GM18499 (cell line): Measurements from ENCODE around the gene C1QL1.

Experiments
- ATAC-seq: cut with Tn5 transposase; IDR thresholded peaks from one replicate; pipeline ENCODE4 v1.9.1; 2021; ENCODE audit warnings: moderate number of reproducible peaks; ENCODE audit not compliant: insufficient read depth, unreplicated experiment

Gene C1QL1

DNA sequence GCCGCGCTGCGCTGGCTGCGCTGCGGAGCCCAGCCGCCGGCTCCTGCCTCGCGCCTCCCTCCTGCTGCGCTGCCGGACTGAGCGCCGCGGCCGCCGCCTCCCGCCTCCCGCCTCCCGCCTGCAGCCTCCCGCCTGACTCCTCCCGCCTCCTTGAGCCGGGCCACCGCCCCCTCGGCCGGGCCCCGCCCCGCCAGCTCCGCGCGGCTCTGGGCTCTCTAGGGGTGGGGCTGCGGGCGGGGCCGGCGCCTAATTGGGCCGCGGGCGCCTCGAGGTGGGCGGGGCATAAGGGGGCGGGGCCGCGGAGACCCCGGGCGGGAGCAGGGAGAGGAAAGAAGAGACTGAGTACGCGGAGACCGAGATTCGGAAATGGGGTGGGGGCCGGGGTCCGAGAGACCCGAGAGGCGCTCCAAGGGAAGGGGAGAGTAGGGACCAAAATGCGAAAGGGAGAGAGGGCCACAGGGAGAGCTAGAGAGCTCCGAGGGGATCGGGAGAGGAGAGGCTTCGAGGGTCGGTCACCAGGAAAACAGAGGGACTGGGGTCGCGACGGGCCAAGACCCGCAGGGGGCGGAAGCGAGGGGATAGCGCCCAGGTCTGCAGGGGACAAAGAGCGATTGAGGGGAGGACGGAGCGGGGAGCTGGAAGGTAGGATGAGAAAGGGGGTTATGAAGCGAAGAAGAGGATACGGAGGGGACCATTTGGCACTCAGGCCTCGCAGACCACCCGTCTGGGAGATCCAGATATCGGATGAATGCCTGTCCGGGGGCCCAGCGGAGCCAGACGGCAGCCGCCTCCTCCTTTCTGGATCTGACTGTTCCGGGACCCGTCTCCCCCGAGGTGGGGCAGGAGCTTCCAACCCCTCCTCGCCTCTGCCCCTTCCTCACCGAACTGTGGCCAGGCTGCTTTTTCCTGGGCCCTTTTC lies at the start of gene C1QL1:
Gene C1QL1, minus strand, starts transcription at position 79 of the 919 bp plus-strand sequence. CDS start 255 bp downstream, outside the sequence.
- ATAC-seq = no peak

DNA sequence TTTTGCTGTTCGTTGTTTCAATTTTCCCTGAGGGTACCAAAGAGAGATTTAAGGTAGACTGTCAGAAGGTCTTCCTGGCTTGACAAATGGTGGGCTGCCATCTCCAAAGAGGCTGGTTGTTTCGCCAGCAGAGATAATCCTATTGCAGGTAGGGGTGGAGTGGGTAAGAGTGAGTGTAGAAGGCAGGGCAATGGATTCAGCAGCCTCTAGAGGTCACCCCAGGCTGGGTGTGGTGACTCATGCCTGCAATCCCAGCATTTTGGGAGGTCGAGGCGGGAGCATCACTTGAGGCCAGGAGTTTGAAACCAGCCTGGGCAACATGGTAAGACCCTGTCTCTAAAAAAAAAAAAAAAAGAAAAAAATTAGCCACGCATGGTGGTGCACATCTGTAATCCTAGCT lies 48.7 kb upstream of the C1QL1 start:
- no peak for ATAC-seq

DNA sequence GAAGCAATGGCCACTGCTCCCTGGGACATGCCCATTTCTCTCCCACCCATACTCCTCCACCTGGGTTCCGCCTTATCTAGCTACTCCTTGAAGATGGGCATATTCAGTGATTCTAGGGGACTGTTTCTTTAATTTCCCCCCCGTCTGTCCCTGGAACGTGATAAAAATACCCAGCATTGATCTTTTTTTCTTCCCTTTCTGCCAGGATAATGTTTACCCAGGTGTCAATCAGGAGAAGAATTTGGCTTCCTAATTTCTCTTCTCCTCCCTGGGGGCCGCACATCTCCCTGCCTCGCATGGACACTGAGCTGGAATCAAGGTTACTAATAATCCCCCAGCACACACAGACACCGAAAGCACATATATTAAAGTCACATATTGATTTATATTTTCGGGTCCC lies 48.1 kb upstream of the C1QL1 start:
- ATAC-seq = no peak

DNA sequence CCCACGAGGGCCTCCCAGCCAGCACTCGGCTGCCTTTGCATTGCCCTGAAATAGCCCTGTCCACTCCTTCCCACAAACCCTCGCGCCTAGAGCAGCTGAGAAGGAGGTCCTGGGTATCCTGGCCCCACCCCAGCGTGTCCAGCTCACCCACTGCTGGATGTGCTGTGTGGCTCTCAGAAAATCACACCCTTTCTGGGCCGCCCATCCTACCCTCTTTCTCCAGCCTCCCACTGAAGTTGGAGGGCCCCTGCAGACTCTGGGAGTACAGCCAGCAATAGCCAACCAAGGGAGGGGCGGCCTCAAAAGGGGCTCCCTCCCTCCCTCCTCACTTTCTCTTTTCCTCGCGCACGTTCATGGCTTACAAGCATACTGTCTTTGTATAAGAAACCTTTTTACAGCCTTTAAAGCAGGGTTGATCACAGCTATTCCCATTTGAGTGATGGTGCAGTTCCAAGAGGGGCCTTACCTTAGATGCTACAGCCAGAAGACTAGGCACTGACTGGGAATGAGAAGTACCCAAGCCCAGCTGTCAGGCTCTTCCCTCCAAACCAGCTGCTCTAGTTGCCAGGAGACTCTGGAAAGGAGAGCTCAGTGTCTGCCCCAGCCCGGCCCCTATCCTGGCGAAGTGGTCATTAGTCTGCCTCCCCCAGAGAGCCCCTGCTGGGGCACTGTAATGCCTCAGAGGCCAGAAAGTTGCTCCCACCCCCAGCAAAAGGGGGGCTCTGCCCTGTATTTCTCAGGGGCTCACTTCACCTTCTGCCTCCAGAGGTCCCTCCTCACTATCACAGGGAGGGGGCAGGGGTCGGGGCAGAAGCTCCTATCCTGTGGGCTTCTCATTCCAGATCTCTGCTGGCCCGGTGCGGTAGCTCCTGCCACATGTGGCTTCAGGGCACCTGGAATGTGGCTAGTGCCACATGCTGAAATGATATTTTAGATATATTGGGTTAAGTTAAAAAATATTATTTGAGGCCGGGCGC lies 45.2 kb upstream of the C1QL1 start:
- ATAC-seq = no peak

DNA sequence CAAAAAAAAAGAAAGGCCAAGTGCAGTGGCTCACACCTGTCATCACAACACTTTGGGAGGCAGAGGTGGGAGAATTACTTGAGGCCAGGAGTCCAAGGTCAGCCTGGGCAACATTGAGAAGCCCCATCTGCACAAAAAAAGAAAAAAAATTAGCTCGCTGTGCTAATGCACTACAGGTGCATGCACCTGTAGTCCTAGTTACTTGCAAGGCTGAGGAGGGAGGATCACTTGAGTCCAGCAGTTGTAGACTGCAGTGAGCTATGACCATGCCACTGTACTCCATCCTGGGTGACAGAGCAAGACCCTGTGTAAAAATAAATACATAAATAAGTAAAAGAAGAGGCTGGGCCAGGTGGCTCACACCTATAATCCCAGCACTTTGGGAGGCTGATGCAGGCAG lies 43.7 kb upstream of the C1QL1 start:
- no peak for ATAC-seq

DNA sequence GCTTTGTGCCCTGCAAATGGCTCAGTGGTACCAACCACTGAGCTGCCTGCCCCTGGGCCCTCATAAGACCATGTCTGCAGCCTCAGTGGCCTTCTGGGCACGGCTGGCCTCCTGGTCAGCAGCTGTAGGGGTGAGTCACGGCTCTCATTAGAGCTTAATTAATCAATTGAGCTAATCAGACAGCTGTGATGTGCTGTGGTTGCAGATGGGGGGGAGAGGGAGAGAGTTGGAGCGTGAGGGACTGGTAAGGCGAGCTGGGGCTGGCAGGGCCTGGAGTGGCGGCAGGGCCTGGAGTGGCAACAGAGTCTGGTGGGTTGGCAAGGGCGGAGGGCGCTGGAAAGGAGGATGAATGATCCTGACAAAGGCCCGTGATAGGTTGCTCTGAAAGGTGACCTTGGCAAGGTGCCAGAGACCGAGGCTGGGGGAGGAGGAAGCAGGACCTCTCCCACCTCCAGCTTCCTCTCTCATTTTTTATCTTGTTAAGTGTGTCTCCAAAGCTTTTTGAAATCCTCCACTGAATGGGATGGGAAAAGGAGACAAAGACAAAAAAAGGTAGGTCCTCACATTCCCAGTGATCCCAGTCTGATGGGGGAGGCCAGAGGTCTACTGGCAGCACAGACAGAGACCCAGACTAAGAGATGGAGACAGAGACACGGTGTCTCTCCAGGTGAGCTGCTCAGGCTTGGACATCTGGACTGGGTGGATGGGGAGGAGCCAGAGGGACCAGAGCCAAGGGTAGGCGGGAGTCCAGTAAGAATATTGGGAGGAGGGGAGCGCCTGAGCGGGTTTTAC lies 41.8 kb upstream of the C1QL1 start:
- ATAC-seq = no peak

DNA sequence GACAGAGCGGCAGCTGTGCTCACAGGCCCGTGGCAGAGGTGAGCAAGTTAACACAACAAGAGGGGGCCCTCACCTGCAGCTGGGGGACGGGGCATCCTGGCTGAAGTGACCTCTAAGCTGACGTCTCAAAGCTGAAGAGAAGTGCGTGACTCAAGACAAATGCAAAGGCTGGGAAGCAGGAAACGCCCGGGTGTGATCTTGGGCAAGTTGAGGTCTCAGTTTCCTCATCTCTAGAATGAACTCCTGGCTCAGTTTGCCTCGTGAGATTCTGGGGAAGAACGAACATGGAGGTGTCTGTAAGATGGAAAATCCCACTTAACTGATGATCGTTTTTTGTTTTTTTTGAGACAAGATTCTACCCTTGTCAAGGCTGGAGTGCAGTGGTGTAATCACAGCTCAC lies 40.1 kb upstream of the C1QL1 start:
- ATAC-seq = no peak

DNA sequence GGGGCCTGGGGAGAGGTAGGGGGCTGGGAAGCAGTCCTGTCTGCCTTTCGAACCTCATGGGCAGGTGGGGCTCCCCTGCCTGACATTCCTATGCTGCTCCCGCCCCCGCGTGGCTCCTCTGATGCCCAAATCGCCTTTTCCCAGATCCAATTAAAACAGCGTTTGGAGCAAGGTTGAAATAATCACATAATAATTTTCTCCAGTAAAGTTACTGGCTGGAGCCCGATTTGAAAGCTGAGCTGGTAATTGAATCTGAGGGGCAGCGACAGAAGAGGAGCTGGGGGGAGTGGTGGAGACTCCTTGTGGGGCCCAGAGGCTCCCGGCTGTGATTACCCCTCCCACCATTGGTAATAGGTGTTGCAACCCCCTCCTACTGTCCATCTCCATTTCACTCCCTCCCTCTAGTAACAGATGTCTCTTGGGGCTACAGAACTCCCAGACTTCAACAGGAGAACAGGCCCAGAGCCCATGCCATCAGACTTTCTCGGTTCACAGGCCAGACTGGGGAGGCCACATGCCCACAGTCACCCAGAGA lies 38.9 kb upstream of the C1QL1 start:
- no peak for ATAC-seq

DNA sequence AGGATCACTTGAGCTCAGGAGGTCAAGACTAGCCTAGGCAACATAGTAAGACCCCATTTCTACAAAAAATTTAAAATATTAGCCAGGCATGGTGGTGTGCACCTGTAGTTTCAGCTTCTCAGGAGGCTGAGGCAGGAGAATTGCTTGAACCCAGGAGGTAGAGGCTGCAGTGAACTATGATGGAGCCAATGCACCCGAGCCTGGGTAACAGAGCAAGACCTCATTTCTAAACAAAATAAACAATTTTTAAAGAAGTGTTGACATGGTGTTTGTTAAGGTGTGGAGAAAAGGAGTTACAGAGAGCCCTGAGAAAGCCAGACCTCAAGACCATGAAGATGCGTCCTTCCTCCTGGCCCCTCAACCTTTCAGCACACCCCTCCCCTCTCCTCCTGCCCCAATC lies 37.6 kb upstream of the C1QL1 start:
- ATAC-seq = no peak

DNA sequence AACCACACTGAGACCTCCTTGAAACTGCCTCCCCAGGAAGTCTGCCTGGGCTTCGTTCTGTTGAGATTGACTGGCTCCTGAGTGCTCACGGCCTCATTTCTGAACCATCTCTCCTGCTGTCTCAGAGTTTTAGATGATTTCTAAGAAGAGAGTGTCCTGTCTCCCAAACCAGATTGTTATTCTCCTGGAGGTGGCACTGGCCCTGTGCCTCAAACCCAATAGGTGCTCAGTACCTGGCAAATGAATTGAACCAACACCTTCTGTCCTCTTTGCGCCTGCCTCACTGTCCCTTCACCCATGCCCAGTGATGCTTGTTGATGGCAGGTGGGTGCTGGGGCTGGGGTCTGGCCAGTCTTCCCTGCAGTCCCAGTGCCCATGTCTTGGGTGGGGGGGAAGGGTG lies 36.3 kb upstream of the C1QL1 start:
- ATAC-seq = no peak

DNA sequence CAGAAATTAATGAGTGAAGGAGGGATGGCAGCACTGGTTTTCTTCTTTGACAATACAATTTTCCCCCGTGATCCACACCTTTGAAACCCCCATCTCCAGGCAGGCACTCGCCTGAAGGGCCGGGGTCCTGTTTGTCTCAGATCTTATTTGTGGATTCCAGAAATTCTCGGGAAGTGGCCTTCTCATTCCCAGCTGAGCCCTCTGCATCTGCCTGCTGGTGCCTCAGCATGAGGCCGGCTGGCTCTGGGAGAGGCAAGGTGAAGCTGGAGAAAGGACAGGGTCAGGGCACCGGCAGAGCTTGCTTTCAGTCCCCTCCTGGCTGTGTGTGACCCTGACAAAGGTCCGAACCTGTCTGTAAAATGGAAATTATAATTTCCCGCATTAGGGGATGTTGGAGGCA lies 35.8 kb upstream of the C1QL1 start:
- ATAC-seq = no peak

DNA sequence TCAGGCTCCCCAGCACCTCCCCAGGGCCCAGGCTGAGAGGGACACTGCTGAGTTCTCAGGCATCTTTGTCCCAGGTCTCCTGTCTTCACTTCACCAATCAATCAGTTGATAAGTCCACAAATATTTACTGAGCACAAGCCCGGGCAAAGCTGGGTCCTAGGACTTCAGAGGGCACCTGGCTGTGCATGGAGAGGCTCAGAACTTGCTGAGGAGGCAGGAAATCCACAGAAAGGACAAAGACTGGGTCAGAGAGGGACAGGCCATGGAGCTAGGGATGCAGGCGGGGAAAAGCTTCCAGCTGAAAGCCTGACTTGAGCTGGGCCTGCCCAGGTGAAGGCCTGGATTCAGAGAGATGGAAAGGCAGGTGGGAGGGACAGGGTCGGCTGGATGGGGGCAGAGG lies 33.2 kb upstream of the C1QL1 start:
- no peak for ATAC-seq

DNA sequence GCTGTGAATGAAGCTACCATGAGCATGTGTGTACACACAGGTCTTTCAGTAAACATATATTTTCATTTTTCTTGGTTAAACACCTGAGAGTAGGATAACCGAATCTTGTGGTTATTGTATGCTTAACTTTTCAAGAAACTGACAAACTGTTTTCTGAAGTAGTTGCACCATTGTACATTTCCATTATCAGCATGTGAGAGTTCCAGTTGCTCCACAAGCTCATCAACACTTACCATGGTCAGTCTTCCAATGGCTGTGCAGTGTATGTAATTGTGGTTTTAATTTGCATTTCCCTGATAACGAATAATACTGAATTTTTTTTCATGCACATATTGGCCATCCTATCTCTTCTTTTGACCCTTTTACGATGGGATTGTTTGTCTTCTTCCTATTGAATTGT lies 31.3 kb upstream of the C1QL1 start:
- no peak for ATAC-seq

DNA sequence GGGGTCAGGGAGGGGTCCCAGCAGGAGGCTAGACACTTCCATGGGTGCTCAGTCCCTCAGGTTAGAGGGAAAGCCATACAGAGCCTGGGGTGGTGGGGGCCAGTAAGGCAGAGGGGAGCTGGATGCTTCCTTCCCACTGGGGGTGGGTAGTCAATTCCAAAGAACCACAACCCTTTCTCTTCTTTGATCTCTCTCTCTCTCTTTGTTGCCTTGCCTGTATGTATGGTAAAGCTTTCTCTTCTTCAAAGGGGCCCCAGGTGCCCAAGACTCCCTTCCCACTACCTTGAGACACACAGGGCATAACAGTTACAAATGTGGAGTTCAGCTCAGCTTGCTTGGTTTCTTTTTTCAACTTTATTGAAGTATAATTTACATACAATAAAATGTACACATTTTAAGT lies 30.5 kb upstream of the C1QL1 start:
- ATAC-seq = no peak

DNA sequence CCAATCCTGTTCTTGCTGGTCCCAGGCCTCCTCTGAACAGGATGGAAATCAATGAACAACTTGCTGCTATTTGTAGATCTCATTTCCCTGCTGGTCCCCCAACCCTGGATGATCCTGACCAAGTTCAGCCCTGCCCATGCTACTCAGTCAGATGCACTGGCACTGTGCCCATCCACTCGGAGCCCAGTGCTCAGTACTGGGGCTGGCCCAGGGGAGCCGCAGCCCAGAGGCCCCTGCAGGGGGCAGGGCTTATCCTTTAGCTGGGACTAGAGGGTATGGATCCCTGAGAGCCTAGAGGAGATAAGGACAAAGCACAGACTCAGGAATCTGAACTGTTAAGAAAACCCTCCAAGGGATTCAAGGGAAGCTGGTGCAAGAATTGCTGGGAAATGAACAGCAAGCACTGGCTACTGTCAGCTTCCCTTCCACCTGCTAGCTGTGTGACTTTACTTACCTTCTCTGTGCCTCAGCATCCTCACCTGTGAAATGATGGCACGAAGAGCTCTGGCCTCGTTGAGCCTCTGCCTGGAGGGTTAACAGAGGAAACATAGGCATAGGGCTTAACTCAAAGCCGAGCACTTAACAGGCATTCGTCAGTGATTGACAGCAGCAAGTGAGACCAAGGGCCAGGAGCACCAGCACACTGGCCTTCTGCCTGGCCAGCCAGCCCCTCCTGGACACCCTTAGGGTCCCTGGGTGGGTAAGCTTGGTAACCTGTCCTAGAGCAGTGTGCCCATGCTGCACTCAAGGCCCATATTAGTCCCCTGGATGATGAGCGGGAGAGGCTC lies 29.8 kb upstream of the C1QL1 start:
- ATAC-seq = no peak

DNA sequence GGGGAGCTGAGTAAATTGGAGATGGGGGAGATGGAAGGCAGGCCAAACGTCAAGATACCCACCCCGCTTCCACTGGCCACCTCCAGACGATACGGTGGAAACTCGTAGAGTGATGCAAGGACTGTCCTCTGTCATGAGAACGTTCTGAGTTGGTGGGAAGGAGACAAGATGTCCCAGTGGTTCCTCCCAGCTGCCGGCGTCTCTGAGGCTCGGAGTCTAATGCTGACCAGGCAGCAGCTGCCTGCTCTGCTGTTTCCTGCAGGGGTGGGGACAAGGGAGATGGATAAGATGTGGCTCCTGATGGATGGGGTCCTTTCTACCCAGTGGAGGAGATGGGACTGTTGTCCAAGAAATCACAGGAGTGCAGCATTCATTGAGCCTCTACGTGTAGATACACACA lies 28.2 kb upstream of the C1QL1 start:
- ATAC-seq = no peak

DNA sequence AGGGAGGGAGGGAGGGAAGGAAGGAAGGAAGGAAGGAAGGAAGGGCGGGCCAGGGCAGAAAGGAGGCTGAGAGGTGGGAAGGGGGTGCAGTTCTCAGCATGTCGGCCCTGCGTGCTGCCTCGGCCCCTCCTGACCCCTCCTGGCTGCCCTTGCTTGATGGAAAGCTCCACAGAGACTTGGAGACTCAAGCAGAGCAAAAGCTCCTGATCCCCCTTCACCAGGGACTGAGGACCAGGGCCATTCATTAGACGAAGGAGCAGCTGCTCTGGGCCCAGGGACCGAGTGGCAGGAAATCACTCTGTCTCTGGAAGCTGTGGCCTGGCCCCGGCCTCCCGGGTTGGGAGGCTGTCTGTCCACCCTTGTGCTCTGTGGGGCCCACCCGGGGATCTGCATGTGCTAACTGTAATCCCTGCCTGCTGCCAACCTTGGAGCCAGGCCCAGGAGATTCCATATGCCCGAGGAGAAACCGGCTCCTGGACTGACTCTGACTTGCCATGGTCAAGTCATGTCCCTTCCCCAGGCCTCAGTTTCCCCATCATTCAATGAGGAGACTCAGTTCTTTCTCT lies 27.4 kb upstream of the C1QL1 start:
- no peak for ATAC-seq

DNA sequence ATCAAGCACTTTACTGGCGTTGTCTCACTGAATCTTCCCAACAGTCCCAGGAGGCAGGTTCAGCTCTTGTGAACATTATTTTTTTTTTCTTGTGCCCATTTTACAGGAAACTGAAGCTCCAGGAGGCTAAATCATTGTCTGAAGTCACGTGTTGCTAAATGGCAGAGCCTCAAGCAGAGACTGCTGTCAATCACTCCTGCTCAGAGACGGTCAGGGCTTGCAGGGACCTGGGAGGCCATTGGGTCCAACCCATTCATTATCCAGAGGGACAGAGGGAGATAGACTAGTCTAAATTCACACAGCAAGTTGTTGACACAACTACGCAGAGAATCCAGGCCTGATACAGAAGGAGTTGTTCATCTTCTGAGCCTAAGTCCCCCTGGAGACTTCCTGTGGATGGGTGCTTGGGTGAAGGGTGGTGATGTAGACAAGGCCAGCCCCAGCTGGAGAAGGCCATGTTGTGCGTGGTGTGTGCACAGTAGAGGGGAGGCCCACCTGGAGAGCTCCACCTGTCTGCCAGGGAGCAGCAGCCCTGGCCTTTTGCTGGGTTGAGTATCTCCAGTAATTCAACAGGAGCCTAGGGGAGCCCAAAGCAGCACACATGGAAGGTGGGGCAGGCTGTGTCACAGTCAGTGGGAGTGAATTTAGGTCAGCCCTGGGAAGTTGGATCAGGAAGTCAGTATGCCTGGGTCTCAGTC lies 24.3 kb upstream of the C1QL1 start:
- no peak for ATAC-seq
